SKM-1 treated with dmso at 0.1 percent for 144 hours (cell line): ENCODE results near the gene RABAC1.
"Not testable (repeated sequence)": the region's sequence is repeated elsewhere in the genome, so short reads cannot be mapped to it uniquely, and the experiment has no call there.

Source experiments
- DNase-seq: peaks from one replicate; lab custom pipeline; 2025; ENCODE audit not compliant: unreplicated experiment; lab: John Stamatoyannopoulos, UW

Gene RABAC1

GRCh38 chr19:41947091-41947490 lies 12.0 kb downstream of the RABAC1 start:
- DNase-seq: no peak

GRCh38 chr19:41945135-41945766 lies 13.9 kb downstream of the RABAC1 start:
- no peak for DNase-seq

- DNase-seq: no peak
These were observed 14.8 kb downstream of the RABAC1 start for GRCh38 chr19:41944336-41944735.

- DNase-seq: no peak
These were observed 17.5 kb downstream of the RABAC1 start for GRCh38 chr19:41941410-41942202.

- DNase-seq: no peak
These were observed 18.3 kb downstream of the RABAC1 start for GRCh38 chr19:41940731-41941409.

- DNase-seq: no peak
These were observed 19.0 kb downstream of the RABAC1 start for GRCh38 chr19:41939861-41940730.

- not testable (repeated sequence) for DNase-seq
These were observed 19.9 kb downstream of the RABAC1 start for GRCh38 chr19:41939209-41939608.

- DNase-seq: no peak
These were observed 21.3 kb downstream of the RABAC1 start for GRCh38 chr19:41937525-41938468.

- no peak for DNase-seq
These were observed 22.2 kb downstream of the RABAC1 start for GRCh38 chr19:41936961-41937360.

- DNase-seq: no peak
These were observed 22.7 kb downstream of the RABAC1 start for GRCh38 chr19:41936416-41936850.

GRCh38 chr19:41935760-41936415 lies 23.2 kb downstream of the RABAC1 start:
- no peak for DNase-seq

GRCh38 chr19:41934849-41935374 lies 24.2 kb downstream of the RABAC1 start:
- DNase-seq: no peak

- DNase-seq: no peak
These were observed 25.3 kb downstream of the RABAC1 start for GRCh38 chr19:41933693-41934426.

- no peak for DNase-seq
These were observed 26.3 kb downstream of the RABAC1 start for GRCh38 chr19:41932720-41933332.

- no peak for DNase-seq
These were observed 26.8 kb downstream of the RABAC1 start for GRCh38 chr19:41932259-41932719.

GRCh38 chr19:41930926-41931592 lies 28.1 kb downstream of the RABAC1 start:
- DNase-seq: no peak

- DNase-seq: no peak
These were observed 28.8 kb downstream of the RABAC1 start for GRCh38 chr19:41930322-41930722.
